ENCODE measurements around the gene MLLT6. TPM values are rescaled to one million over a fixed set of nuclear protein-coding genes. Genes with fewer than 3 reads are reported as not detected.

MLLT6 gene
- total RNA-seq, 4 donors from 2014 or later, result 62.7 to 83.6 (median 73.0) TPM

DNA sequence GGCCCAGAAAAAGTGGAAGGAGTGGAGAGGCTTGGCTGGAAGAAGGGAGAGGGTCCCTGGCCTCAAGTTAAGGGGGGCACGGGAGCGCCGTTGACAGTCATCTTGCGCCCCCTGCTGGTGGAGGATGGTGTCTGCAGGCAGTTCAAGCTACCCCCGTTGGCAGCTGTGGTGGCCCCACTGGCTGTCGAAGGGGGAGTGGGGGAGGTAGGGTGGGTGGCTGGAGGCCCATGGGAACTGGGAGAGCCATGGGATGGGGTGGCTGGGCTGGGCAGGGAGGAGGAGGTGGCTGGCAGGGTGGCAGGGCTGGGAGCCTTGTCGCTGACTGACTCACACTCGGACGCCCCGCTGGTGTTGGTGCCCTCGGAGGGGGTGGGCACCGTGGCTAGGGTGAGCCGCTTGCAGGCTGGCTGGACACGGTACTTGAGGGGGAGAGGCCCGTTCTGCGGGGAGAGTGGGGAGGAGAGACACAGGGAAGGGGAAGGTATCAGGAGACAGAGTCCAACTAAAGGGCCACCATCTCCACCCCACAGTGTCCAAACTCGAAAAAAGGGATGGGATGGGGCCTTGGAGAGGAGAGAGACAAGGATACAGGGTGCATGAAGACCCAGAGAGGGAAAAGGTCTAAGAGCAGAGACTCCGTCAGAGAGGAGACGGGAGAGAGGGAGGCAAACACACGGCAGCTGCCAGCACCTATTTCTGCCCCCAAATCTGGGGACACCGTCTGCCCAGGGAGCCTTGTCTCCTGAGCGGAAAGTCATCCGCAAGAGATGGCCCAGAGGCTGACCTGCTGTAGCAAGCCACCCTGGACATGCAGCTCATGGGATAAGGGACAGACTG is 30.3 kb downstream of the MLLT6 start:
- intact Hi-C loops (cut with DNase I), result loop anchor here (1.0 to 10.0 kb wide), 2 partner anchors 58 to 59 kb away; partner anchors contain the start of gene PIP4K2B
- H3K4me3 ChIP-seq, result no peak overlapping the region
- WGBS, result 54% methylated on average over 22 of the region's 23 CpGs
- H3K9me3 ChIP-seq, result no peaks in the 10 kb centered on the region
- H3K36me3 ChIP-seq, result peaks cover 19 to 85% (median 64%) of the 10 kb centered on the region in 4 donors
- DNase-seq (ENCODE audit: extremely low spot score), result no peak
- peaks cover 47 to 58% (median 52%) of the 10 kb centered on the region in 4 donors for H3K4me1 ChIP-seq
- no peak for TF ChIP-seq EP300 (IDR thresholded peaks at IDR 0.05)
- TF ChIP-seq POLR2AphosphoS5 (IDR thresholded peaks at IDR 0.05), result no peak
- TF ChIP-seq, protein P1, sequence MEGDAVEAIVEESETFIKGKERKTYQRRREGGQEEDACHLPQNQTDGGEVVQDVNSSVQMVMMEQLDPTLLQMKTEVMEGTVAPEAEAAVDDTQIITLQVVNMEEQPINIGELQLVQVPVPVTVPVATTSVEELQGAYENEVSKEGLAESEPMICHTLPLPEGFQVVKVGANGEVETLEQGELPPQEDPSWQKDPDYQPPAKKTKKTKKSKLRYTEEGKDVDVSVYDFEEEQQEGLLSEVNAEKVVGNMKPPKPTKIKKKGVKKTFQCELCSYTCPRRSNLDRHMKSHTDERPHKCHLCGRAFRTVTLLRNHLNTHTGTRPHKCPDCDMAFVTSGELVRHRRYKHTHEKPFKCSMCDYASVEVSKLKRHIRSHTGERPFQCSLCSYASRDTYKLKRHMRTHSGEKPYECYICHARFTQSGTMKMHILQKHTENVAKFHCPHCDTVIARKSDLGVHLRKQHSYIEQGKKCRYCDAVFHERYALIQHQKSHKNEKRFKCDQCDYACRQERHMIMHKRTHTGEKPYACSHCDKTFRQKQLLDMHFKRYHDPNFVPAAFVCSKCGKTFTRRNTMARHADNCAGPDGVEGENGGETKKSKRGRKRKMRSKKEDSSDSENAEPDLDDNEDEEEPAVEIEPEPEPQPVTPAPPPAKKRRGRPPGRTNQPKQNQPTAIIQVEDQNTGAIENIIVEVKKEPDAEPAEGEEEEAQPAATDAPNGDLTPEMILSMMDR (IDR thresholded peaks at IDR 0.05), result peak; percentile 94 to 97 (median 95)
- no peak for TF ChIP-seq POLR2A (IDR thresholded peaks at IDR 0.05; ENCODE audit: low read depth)
- peak overlapping the region in 2 of 4 donors; percentile 8 to 10 for H3K27ac ChIP-seq (replicated peaks in 1 of 4)
- H3K27me3 ChIP-seq, result no peaks in the 10 kb centered on the region

DNA sequence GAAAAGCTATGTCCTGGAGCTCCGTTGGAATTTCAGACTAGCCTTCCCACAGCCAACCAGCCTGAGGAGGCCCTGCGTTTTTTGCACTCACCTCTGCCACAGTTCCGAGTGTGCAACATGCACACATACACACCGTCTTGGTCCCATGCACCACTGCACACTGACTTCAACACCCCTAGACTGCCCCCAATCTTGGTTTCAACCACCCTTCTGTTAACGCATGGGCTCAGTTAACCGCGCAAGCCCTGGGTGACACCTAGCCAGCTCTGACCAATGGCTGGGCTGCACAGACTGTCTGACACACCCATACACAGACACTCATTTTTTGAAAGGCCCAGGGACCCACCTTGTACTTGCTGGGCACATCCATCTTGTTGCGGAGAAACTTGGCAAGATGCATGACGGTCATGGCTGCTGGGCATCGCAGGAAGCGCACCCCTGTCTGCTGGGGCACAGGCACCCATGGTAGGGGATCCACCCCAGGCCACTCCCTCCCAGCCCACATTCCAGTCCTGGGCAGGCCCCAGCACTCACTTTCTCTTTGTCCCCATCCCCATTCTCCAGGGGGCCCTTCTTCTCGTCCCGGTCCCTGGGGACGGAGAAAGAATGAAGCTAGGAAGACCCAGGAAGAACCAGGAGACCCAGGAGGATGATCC is 33.1 kb downstream of the MLLT6 start:
- Histone ChIP-seq H3K4me1 (peaks cover 48 to 58% (median 53%) of the 10 kb centered on the region in 4 donors), H3K9me3 (no peaks in the 10 kb centered on the region), H3K36me3 (peaks cover 18 to 70% (median 55%) of the 10 kb centered on the region in 4 donors), H3K27ac (replicated peaks in 1 of 4) (no peak overlapping the region), H3K27me3 (no peaks in the 10 kb centered on the region), H3K4me3 (no peak overlapping the region)
- 88% methylated on average over 14 of the region's 14 CpGs for WGBS
- intact Hi-C loops (cut with DNase I), result loop anchor here (10.0 kb wide), 1 partner anchor 57 kb away; the partner anchor contains the start of gene PIP4K2B
- TF ChIP-seq POLR2AphosphoS5 (IDR thresholded peaks at IDR 0.05) (no peak), EP300 (IDR thresholded peaks at IDR 0.05) (no peak)
- TF ChIP-seq, protein P1 (IDR thresholded peaks at IDR 0.05), result no peak
- DNase-seq (ENCODE audit: extremely low spot score), result no peak

GRCh38 chr17:38738686-38739085 is 33.6 kb downstream of the MLLT6 start:
- TF ChIP-seq POLR2A (IDR thresholded peaks at IDR 0.05; ENCODE audit: low read depth) (no peak), POLR2AphosphoS5 (IDR thresholded peaks at IDR 0.05) (no peak), EP300 (IDR thresholded peaks at IDR 0.05) (no peak)
- TF ChIP-seq, protein P1 (IDR thresholded peaks at IDR 0.05), result no peak
- no peaks in the 10 kb centered on the region for H3K9me3 ChIP-seq
- peaks cover 13 to 64% (median 49%) of the 10 kb centered on the region in 4 donors for H3K36me3 ChIP-seq
- DNase-seq (ENCODE audit: extremely low spot score), result no peak
- no peak overlapping the region for H3K4me3 ChIP-seq
- H3K27ac ChIP-seq (replicated peaks in 1 of 4), result no peak overlapping the region
- no peaks in the 10 kb centered on the region for H3K27me3 ChIP-seq
- intact Hi-C loops (cut with DNase I), result loop anchor here (10.0 kb wide), 1 partner anchor 56 kb away; the partner anchor contains the start of gene PIP4K2B
- 93% methylated on average over 16 of the region's 16 CpGs for WGBS
- H3K4me1 ChIP-seq, result peaks cover 48 to 58% (median 54%) of the 10 kb centered on the region in 4 donors

- no peak for DNase-seq (ENCODE audit: extremely low spot score)
- Histone ChIP-seq H3K36me3 (peaks cover 10 to 58% (median 45%) of the 10 kb centered on the region in 4 donors), H3K27me3 (no peaks in the 10 kb centered on the region), H3K4me1 (peaks cover 45 to 59% (median 54%) of the 10 kb centered on the region in 4 donors), H3K27ac (replicated peaks in 1 of 4) (no peak overlapping the region), H3K9me3 (no peaks in the 10 kb centered on the region), H3K4me3 (no peak overlapping the region)
- WGBS, result 88% methylated on average over 14 of the region's 14 CpGs
- intact Hi-C loops (cut with DNase I), result loop anchor here (10.0 kb wide), 1 partner anchor 55 kb away; the partner anchor contains the start of gene PIP4K2B
- no peak for TF ChIP-seq POLR2AphosphoS5 (IDR thresholded peaks at IDR 0.05)
- TF ChIP-seq POLR2A (IDR thresholded peaks at IDR 0.05; ENCODE audit: low read depth), result no peak
- TF ChIP-seq, protein P1 (IDR thresholded peaks at IDR 0.05), result no peak
- TF ChIP-seq EP300 (IDR thresholded peaks at IDR 0.05), result no peak
Measured at GRCh38 chr17:38739305-38739704, 34.2 kb downstream of the MLLT6 start.

Data from esophagus muscularis mucosa (tissue), 4 donors.